HepG2 (cell line): ENCODE data around the gene CLDN5. TPM values are rescaled to one million over a fixed set of nuclear protein-coding genes. Genes with fewer than 3 reads are reported as not detected.

Experiments
- ATAC-seq: fragments of 200-7000 bp; cut with Tn5 transposase; 3 replicates; pipeline ENCODE4 v1.9.1; 2020; ENCODE audit warnings: mild to moderate bottlenecking, moderate library complexity
- BruUV-seq: library from RNA; stranded (reverse); fragments of 400-500 nt; replicated peaks from 2 replicates; lab custom pipeline; 2021; lab: Mats Ljungman, UMichigan
- CTCF ChIA-PET: fragments of 300-600 bp; formaldehyde crosslinking; extraction: SDS; loops from one replicate; lab custom pipeline; 2021; ENCODE audit warnings: low total read pairs, inconsistent platforms, low intra/inter-chr PET ratio; lab: Yijun Ruan, JAX
- POLR2A ChIA-PET: fragments of 350-600 bp; sonication (Branson Sonifier 250); formaldehyde crosslinking; loops from one replicate; lab custom pipeline; 2020; ENCODE audit warnings: antibody characterized with exemption, inconsistent platforms; lab: Yijun Ruan, JAX
- DNase-seq: peaks from one replicate; pipeline ENCODE4 v3.0.0-alpha.2; 2015; ENCODE audit warnings: low spot score
- FAIRE-seq: peaks from 3 replicates; lab custom pipeline; 2011; peaks lifted over from hg19 to GRCh38; lab: Jason Lieb, UNC
- H2AFZ ChIP-seq: one replicate; pipeline ENCODE4 v1.6.1; 2011; ENCODE audit warnings: low read length, inconsistent platforms
- H3K27ac ChIP-seq: fragments of 300-600 bp; 3 replicates; pipeline ENCODE4 v1.8.0; 2011; ENCODE audit warnings: mixed run types, mild to moderate bottlenecking, mixed read lengths, low read length, inconsistent platforms; ENCODE audit not compliant: insufficient read depth; ENCODE audit errors: extremely low read length
- H3K27me3 ChIP-seq, 2 experiments: fragments of 200-600 bp in 1 of 2; 2 replicates in 1 of 2; 3 replicates in 1 of 2; pipeline versions ENCODE4 v1.6.0 to v1.8.0; 2011; ENCODE audit warnings: low read length in 2 of 2, mild to moderate bottlenecking in 2 of 2, moderate library complexity in 2 of 2, inconsistent platforms in 1 of 2; ENCODE audit not compliant: insufficient read depth in 2 of 2, control insufficient read depth in 1 of 2
- H3K36me3 ChIP-seq, 2 experiments: fragments of 200-600 bp in 1 of 2; replicated peaks in 1 of 2; 2 replicates in 1 of 2; 3 replicates in 1 of 2; pipeline versions ENCODE4 v1.5.1 to v1.8.0; 2011; ENCODE audit warnings: low read length in 2 of 2, inconsistent platforms in 1 of 2; ENCODE audit not compliant: insufficient read depth in 2 of 2, control insufficient read depth in 1 of 2
- H3K4me1 ChIP-seq: 2 replicates; pipeline ENCODE4 v1.5.1; 2012; ENCODE audit warnings: low read length, inconsistent platforms; ENCODE audit not compliant: insufficient read depth
- H3K4me2 ChIP-seq: 2 replicates; pipeline ENCODE4 v1.6.0; 2011; ENCODE audit warnings: low read depth, low read length, inconsistent platforms
- H3K4me3 ChIP-seq, 3 experiments: fragments of 200-600 bp in 1 of 3; sonication (generic), shearing (Covaris generic) in 1 of 3; replicated peaks in 1 of 3; 2 replicates each; pipeline ENCODE4 v1.5.1; 2011 to 2016; ENCODE audit warnings: low read length in 3 of 3, inconsistent platforms in 2 of 3, low read depth in 2 of 3, mild to moderate bottlenecking in 2 of 3, control low read depth in 1 of 3, mixed read lengths in 1 of 3; ENCODE audit not compliant: insufficient read depth in 1 of 3
- H3K79me2 ChIP-seq: one replicate; pipeline ENCODE4 v1.6.1; 2011; ENCODE audit warnings: low read length, inconsistent platforms; ENCODE audit not compliant: insufficient read depth
- H3K9ac ChIP-seq: 2 replicates; pipeline ENCODE4 v1.6.0; 2011; ENCODE audit warnings: mild to moderate bottlenecking, low read depth, low read length, inconsistent platforms; ENCODE audit not compliant: insufficient read depth
- H3K9me3 ChIP-seq: 2 replicates; pipeline ENCODE4 v1.5.1; 2012; ENCODE audit warnings: mild to moderate bottlenecking, low read length
- H4K20me1 ChIP-seq: 2 replicates; pipeline ENCODE4 v1.6.0; 2011; ENCODE audit warnings: inconsistent platforms, mild to moderate bottlenecking, low read length, moderate library complexity; ENCODE audit not compliant: insufficient read depth
- DMAP1 ChIP-seq: IDR thresholded peaks from 2 replicates; pipeline ENCODE4 v1.6.1; 2016
- MEIS1 ChIP-seq: sonication (generic); formaldehyde crosslinking; IDR thresholded peaks from 2 replicates; pipeline ENCODE4 v1.9.0; 2021; ENCODE audit warnings: mild to moderate bottlenecking, missing genetic modification reagents, moderate library complexity, borderline replicate concordance
- SMARCE1 ChIP-seq: fragments of 450-650 bp; IDR thresholded peaks from 2 replicates; pipeline ENCODE4 v1.6.1; 2017; ENCODE audit warnings: borderline replicate concordance
- WGBS: methylation state at CpG from one replicate; pipeline ENCODE4 v1.1.6; 2017; ENCODE audit warnings: low lambda C conversion rate; 5-methylcytosine and 5-hydroxymethylcytosine counted together
- in situ Hi-C: cut with HindIII; loops from 2 replicates; pipeline ENCODE4 v1.10.0; 2017; ENCODE audit warnings: low pct_unique_long_range_greater_than_20kb; ENCODE audit not compliant: extremely low pct_ligation_motif_present
- intact Hi-C: fragments of 100-400 bp; cut with micrococcal nuclease; formaldehyde crosslinking; loops from one replicate; pipeline ENCODE4 v1.10.0; 2022; ENCODE audit not compliant: unreplicated experiment
- polyA plus RNA-seq, 8 experiments: library from polyadenylated mRNA; depleted of rRNA in 3 of 8; stranded (reverse) in 7 of 8; unstranded in 1 of 8; fragments of >200 nt; fragmentation: Illumina TruSeq in 4 of 8; extraction: Trizol in 4 of 8; gene quantifications; 2 replicates each; pipeline versions ENCODE4 v1.2.1 to v1.2.3, GENCODE V29; 2011 to 2016; ENCODE audit warnings: low read depth in 4 of 8, missing spikeins in 1 of 8, mixed read lengths in 1 of 8; ENCODE audit not compliant: insufficient read depth in 1 of 8
- total RNA-seq, 5 experiments: library from RNA; depleted of rRNA; stranded (reverse); fragments of >200 nt; fragmentation: Illumina TruSeq; extraction: Trizol; gene quantifications; 2 replicates each; pipeline ENCODE4 v1.2.3, GENCODE V29; 2016; ENCODE audit warnings: low read depth in 1 of 5
- TF ChIP-seq, protein P1 (sequence below): sonication (generic); formaldehyde crosslinking; IDR thresholded peaks from 2 replicates; pipeline ENCODE4 v1.8.1; 2023; ENCODE audit warnings: missing genetic modification reagents, mild to moderate bottlenecking, borderline replicate concordance
- TF ChIP-seq, protein P2 (sequence below): sonication (generic); formaldehyde crosslinking; IDR thresholded peaks from 2 replicates; pipeline ENCODE4 v1.8.0; 2022; ENCODE audit warnings: mild to moderate bottlenecking, missing genetic modification reagents, borderline replicate concordance
- TF ChIP-seq, protein P3 (sequence below): sonication (generic); formaldehyde crosslinking; IDR thresholded peaks from 2 replicates; pipeline ENCODE4 v1.4.0; 2020; ENCODE audit warnings: missing genetic modification reagents, borderline replicate concordance

Gene CLDN5
- total and polyA plus RNA-seq, 2 of the 13 experiments (the other 11 are each of a cell fraction or from before 2014, with no cell fraction given), result not detected

DNA sequence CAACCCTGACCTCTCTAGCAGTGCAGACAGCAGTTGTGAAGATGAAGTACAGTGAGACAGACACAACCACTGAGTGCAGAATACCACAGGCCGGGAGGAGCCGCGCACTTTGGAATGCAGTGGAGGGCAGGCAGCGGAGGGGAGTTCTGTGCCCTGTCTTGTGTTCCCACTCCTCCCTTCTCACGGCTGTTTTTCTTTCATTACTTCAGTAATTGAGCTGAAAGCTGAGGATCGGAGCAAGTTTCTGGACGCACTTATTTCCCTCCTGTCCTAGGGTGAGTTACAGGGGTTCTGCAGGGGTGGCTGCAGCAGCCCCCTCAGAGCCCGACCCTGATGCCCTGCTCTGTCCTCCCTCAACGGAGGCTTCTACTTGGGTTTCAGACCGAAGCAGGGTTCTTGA lies 5.6 kb downstream of the CLDN5 start:
- WGBS, result 95% methylated on average over 10 of the region's 10 CpGs
- ChIA-PET CTCF (no interaction called here), POLR2A (no interaction called here)
- no TSS peak for BruUV-seq
- in situ Hi-C loops, result no loop called here
- H2AFZ ChIP-seq, result no peak overlapping the region
- ATAC-seq, result no peak
- H3K4me1 ChIP-seq, result no peaks in the 10 kb centered on the region
- peaks cover 3 to 23% of the 10 kb centered on the region in 2 experiments; a peak in 3 of 5 replicates for H3K36me3 ChIP-seq
- intact Hi-C loops, result no loop called here
- no peaks in the 10 kb centered on the region for H3K79me2 ChIP-seq
- H3K27me3 ChIP-seq, result no peaks in the 10 kb centered on the region
- no peak overlapping the region for H3K4me2 ChIP-seq
- DNase-seq, result no peak
- H3K9ac ChIP-seq, result no peak overlapping the region
- TF ChIP-seq, protein P1, sequence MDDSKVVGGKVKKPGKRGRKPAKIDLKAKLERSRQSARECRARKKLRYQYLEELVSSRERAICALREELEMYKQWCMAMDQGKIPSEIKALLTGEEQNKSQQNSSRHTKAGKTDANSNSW, result no peak
- TF ChIP-seq, protein P2, sequence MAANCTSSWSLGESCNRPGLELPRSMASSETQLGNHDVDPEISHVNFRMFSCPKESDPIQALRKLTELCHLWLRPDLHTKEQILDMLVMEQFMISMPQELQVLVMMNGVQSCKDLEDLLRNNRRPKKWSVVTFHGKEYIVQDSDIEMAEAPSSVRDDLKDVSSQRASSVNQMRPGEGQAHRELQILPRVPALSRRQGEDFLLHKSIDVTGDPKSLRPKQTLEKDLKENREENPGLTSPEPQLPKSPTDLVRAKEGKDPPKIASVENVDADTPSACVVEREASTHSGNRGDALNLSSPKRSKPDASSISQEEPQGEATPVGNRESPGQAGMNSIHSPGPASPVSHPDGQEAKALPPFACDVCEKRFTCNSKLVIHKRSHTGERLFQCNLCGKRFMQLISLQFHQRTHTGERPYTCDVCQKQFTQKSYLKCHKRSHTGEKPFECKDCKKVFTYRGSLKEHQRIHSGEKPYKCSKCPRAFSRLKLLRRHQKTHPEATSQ, result no peak
- TF ChIP-seq DMAP1 (CRISPR knock-in tag) (no peak), SMARCE1 (no peak), MEIS1 (CRISPR knock-in tag) (no peak)
- TF ChIP-seq, protein P3, sequence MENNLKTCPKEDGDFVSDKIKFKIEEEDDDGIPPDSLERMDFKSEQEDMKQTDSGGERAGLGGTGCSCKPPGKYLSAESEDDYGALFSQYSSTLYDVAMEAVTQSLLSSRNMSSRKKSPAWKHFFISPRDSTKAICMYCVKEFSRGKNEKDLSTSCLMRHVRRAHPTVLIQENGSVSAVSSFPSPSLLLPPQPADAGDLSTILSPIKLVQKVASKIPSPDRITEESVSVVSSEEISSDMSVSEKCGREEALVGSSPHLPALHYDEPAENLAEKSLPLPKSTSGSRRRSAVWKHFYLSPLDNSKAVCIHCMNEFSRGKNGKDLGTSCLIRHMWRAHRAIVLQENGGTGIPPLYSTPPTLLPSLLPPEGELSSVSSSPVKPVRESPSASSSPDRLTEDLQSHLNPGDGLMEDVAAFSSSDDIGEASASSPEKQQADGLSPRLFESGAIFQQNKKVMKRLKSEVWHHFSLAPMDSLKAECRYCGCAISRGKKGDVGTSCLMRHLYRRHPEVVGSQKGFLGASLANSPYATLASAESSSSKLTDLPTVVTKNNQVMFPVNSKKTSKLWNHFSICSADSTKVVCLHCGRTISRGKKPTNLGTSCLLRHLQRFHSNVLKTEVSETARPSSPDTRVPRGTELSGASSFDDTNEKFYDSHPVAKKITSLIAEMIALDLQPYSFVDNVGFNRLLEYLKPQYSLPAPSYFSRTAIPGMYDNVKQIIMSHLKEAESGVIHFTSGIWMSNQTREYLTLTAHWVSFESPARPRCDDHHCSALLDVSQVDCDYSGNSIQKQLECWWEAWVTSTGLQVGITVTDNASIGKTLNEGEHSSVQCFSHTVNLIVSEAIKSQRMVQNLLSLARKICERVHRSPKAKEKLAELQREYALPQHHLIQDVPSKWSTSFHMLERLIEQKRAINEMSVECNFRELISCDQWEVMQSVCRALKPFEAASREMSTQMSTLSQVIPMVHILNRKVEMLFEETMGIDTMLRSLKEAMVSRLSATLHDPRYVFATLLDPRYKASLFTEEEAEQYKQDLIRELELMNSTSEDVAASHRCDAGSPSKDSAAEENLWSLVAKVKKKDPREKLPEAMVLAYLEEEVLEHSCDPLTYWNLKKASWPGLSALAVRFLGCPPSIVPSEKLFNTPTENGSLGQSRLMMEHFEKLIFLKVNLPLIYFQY, result no peak
- no peaks in the 10 kb centered on the region for H3K9me3 ChIP-seq
- H3K4me3 ChIP-seq, result no peak overlapping the region
- no peaks in the 10 kb centered on the region for H4K20me1 ChIP-seq
- FAIRE-seq, result no peak
- H3K27ac ChIP-seq, result no peak overlapping the region
